PC-3 (cell line): Measurements from ENCODE around the gene IRAK1. TPM values are rescaled to one million over a fixed set of nuclear protein-coding genes. Genes with fewer than 3 reads are reported as not detected.

Experiments
- ATAC-seq: fragments of 200-7000 bp; cut with Tn5 transposase; 2 replicates; pipeline ENCODE4 v1.9.1; 2020; ENCODE audit warnings: mild to moderate bottlenecking, moderate library complexity
- BruUV-seq: library from RNA; stranded (reverse); fragments of 400-500 nt; replicated peaks from 2 replicates; lab custom pipeline; 2021; lab: Mats Ljungman, UMichigan
- CTCF ChIA-PET: fragments of 300-600 bp; sonication (Branson Sonifier 250); formaldehyde crosslinking; loops from one replicate; lab custom pipeline; 2022; ENCODE audit warnings: antibody characterized with exemption; lab: Charles Lee
- POLR2A ChIA-PET: fragments of 300-600 bp; sonication (Branson Sonifier 250); formaldehyde crosslinking; loops from one replicate; lab custom pipeline; 2022; ENCODE audit warnings: antibody characterized with exemption; ENCODE audit not compliant: unreplicated experiment; lab: Charles Lee
- DNase-seq: peaks from one replicate; pipeline ENCODE4 v3.0.0-alpha.2; 2015
- H2AFZ ChIP-seq: fragments of 300-600 bp; sonication (generic); 2 replicates; pipeline ENCODE4 v1.6.0; 2016; ENCODE audit warnings: antibody characterized with exemption, low read length
- H3F3A ChIP-seq: fragments of 300-600 bp; sonication (generic); one replicate; pipeline ENCODE4 v1.6.0; 2017; ENCODE audit warnings: antibody characterized with exemption, low read length, control low read depth, mild to moderate bottlenecking; ENCODE audit not compliant: unreplicated experiment
- H3K27ac ChIP-seq: fragments of 300-600 bp; sonication (generic); 2 replicates; pipeline ENCODE4 v1.5.1; 2016; ENCODE audit warnings: mild to moderate bottlenecking, low read length
- H3K27me3 ChIP-seq: fragments of 300-600 bp; sonication (generic); 2 replicates; pipeline ENCODE4 v1.6.1; 2016; ENCODE audit warnings: low read length, mixed read lengths
- H3K36me3 ChIP-seq: fragments of 300-600 bp; sonication (generic); 2 replicates; pipeline ENCODE4 v1.6.1; 2016; ENCODE audit warnings: low read depth, mixed run types, low read length, mixed read lengths
- H3K4me1 ChIP-seq: fragments of 300-600 bp; sonication (generic); 2 replicates; pipeline ENCODE4 v1.5.1; 2016; ENCODE audit warnings: low read length; ENCODE audit not compliant: insufficient read depth
- H3K4me2 ChIP-seq: fragments of 300-600 bp; sonication (generic); 2 replicates; pipeline ENCODE4 v1.6.0; 2016; ENCODE audit warnings: low read length
- H3K4me3 ChIP-seq: fragments of 300-600 bp; sonication (generic); 2 replicates; pipeline ENCODE4 v1.5.1; 2016; ENCODE audit warnings: mild to moderate bottlenecking, low read length, mixed read lengths
- H3K79me2 ChIP-seq: fragments of 300-600 bp; sonication (generic); 2 replicates; pipeline ENCODE4 v1.6.1; 2017; ENCODE audit warnings: low read length, mixed read lengths
- H3K9ac ChIP-seq: fragments of 300-600 bp; sonication (generic); 2 replicates; pipeline ENCODE4 v1.6.0; 2016; ENCODE audit warnings: mild to moderate bottlenecking, low read length
- H3K9me2 ChIP-seq: fragments of 300-600 bp; sonication (generic); replicated peaks from 2 replicates; pipeline ENCODE4 v1.6.1; 2016; ENCODE audit warnings: mixed run types, low read length, mixed read lengths
- H3K9me3 ChIP-seq: fragments of 300-600 bp; sonication (generic); 2 replicates; pipeline ENCODE4 v1.6.1; 2016; ENCODE audit warnings: low read length, mixed read lengths
- H4K20me1 ChIP-seq: fragments of 300-600 bp; sonication (generic); 2 replicates; pipeline ENCODE4 v1.6.1; 2016; ENCODE audit warnings: low read length, mixed read lengths
- CTCF ChIP-seq: fragments of 300-600 bp; sonication (generic); conservative IDR thresholded peaks from 2 replicates; pipeline ENCODE4 v1.5.1; 2017; ENCODE audit warnings: antibody characterized with exemption, low read depth, mild to moderate bottlenecking, low read length
- EZH2 ChIP-seq: fragments of 300-600 bp; sonication (generic); IDR thresholded peaks from one replicate; pipeline ENCODE4 v1.6.1; 2017; ENCODE audit warnings: antibody characterized with exemption, mild to moderate bottlenecking, low read length; ENCODE audit not compliant: unreplicated experiment
- EZH2phosphoT487 ChIP-seq: fragments of 300-600 bp; sonication (generic); IDR thresholded peaks from 2 replicates; pipeline ENCODE4 v1.6.1; 2018; ENCODE audit warnings: mild to moderate bottlenecking, antibody characterized with exemption, low read length, borderline replicate concordance
- intact Hi-C: fragments of 100-400 bp; cut with micrococcal nuclease; formaldehyde crosslinking; loops from 2 replicates; pipeline ENCODE4 v1.9.0; 2023
- total RNA-seq: library from RNA; depleted of rRNA; stranded (reverse); fragments of >200 nt; gene quantifications from 2 replicates; pipeline ENCODE4 v1.2.3, GENCODE V29; 2014

The IRAK1 gene
- total RNA-seq, 1 experiment from 2014 or later, result 366 TPM

GRCh38 chrX:154006947-154007346 is 12.8 kb downstream of the IRAK1 start:
- ATAC-seq (no peak), DNase-seq (no peak)
- no peak overlapping the region for H3K4me3 ChIP-seq
- no peaks in the 10 kb centered on the region for H3K79me2 ChIP-seq
- no peak overlapping the region for H3K27ac ChIP-seq
- H3F3A ChIP-seq, result no peaks in the 10 kb centered on the region
- CTCF ChIA-PET, result no interaction called here
- peaks cover 8% of the 10 kb centered on the region for H3K36me3 ChIP-seq
- no peak overlapping the region for H2AFZ ChIP-seq
- no peaks in the 10 kb centered on the region for H3K4me1 ChIP-seq
- H4K20me1 ChIP-seq, result no peaks in the 10 kb centered on the region
- intact Hi-C loops, result no loop called here
- H3K9ac ChIP-seq, result no peak overlapping the region
- POLR2A ChIA-PET, result no interaction called here
- no peaks in the 10 kb centered on the region for H3K27me3 ChIP-seq
- H3K9me2 ChIP-seq, result no peaks in the 10 kb centered on the region
- BruUV-seq, result no TSS peak
- no peak overlapping the region for H3K4me2 ChIP-seq
- TF ChIP-seq CTCF, result no peak
- no peak for TF ChIP-seq EZH2
- no peak for TF ChIP-seq EZH2phosphoT487
- no peaks in the 10 kb centered on the region for H3K9me3 ChIP-seq

GRCh38 chrX:154004315-154004714 is 15.4 kb downstream of the IRAK1 start:
- intact Hi-C loops, result no loop called here
- DNase-seq (no peak), ATAC-seq (no peak)
- H3K4me1 ChIP-seq, result peaks cover 6% of the 10 kb centered on the region; the same call in 1 of the 2 replicates
- TF ChIP-seq EZH2 (no peak), EZH2phosphoT487 (no peak), CTCF (no peak)
- H2AFZ ChIP-seq, result no peak overlapping the region
- no TSS peak for BruUV-seq
- H3K4me3 ChIP-seq, result no peak overlapping the region
- H3K9ac ChIP-seq, result no peak overlapping the region
- H3K79me2 ChIP-seq, result no peaks in the 10 kb centered on the region
- no peaks in the 10 kb centered on the region for H4K20me1 ChIP-seq
- H3K9me2 ChIP-seq, result no peaks in the 10 kb centered on the region
- ChIA-PET CTCF (no interaction called here), POLR2A (no interaction called here)
- no peaks in the 10 kb centered on the region for H3K9me3 ChIP-seq
- no peaks in the 10 kb centered on the region for H3F3A ChIP-seq
- H3K27ac ChIP-seq, result no peak overlapping the region
- no peaks in the 10 kb centered on the region for H3K27me3 ChIP-seq
- H3K4me2 ChIP-seq, result no peak overlapping the region
- no peaks in the 10 kb centered on the region; the same call in 1 of the 2 replicates for H3K36me3 ChIP-seq

- peaks cover 6% of the 10 kb centered on the region; the same call in 1 of the 2 replicates for H3K4me1 ChIP-seq
- no peaks in the 10 kb centered on the region for H4K20me1 ChIP-seq
- H3K9me2 ChIP-seq, result no peaks in the 10 kb centered on the region
- H3K4me2 ChIP-seq, result no peak overlapping the region
- no peak overlapping the region for H3K4me3 ChIP-seq
- DNase-seq (peak; percentile 9), ATAC-seq (no peak)
- H3K27ac ChIP-seq, result peak overlapping the region; percentile 37; the same call in 1 of the 2 replicates
- no peaks in the 10 kb centered on the region for H3K79me2 ChIP-seq
- intact Hi-C loops, result no loop called here
- TF ChIP-seq CTCF (no peak), EZH2phosphoT487 (no peak), EZH2 (no peak)
- H3K9ac ChIP-seq, result no peak overlapping the region; the same call in 1 of the 2 replicates
- no peak overlapping the region for H2AFZ ChIP-seq
- BruUV-seq, result no TSS peak
- H3K36me3 ChIP-seq, result no peaks in the 10 kb centered on the region
- H3K9me3 ChIP-seq, result no peaks in the 10 kb centered on the region
- CTCF ChIA-PET, result no interaction called here
- H3F3A ChIP-seq, result no peaks in the 10 kb centered on the region
- POLR2A ChIA-PET, result no interaction called here
- no peaks in the 10 kb centered on the region for H3K27me3 ChIP-seq
Observed at GRCh38 chrX:154002215-154002719, 17.4 kb downstream of the IRAK1 start.
